ENCODE measurements around the gene KIF2C. TPM values are rescaled to one million over a fixed set of nuclear protein-coding genes. Genes with fewer than 3 reads are reported as not detected.

Gene KIF2C
- total RNA-seq, 3 donors from 2014 or later (not counting 1 experiment from before 2014, with no cell fraction given) = 0.59 to 1.3 (median 0.93) TPM

DNA sequence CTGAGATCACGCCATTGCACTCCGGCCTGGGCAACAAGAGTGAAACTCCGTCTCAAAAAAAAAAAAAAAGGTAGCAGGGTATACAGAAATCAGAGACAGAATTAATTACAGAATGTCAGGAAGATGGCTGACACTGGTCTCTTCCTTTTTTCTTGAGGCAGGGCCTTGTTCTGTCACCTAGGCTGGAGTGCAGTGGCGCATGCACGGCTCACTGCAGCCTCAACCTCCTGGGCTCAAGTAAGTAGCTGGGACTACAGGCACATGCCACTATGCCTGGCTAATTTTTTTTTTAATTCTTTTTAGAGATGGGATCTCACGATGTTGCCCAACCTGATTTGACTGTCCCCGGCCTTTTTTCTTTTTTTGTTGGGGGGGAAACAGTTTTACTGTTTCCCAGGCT lies 25.1 kb upstream of the KIF2C start:
- H3K9me3 ChIP-seq (ENCODE audit: control insufficient read depth, insufficient read depth, low read length) = no peaks in the 10 kb centered on the region
- Mint-ChIP-seq H3K27me3 (ENCODE audit: low read depth in 2 of 2) (peaks cover 0 to 5% of the 10 kb centered on the region in 2 donors), H3K36me3 (no peaks in the 10 kb centered on the region), H3K4me1 (peaks cover 26 to 30% of the 10 kb centered on the region in 2 donors), H3K4me3 (no peak overlapping the region), H3K27ac (peak overlapping the region in 1 of 2 donors; percentile 48), H3K9me3 (no peaks in the 10 kb centered on the region)
- peak in 1 of 3 donors; percentile 22 for ATAC-seq
- no peak for DNase-seq
- no peak overlapping the region for H3K27ac ChIP-seq (ENCODE audit: low read length)
- WGBS (ENCODE audit: insufficient coverage) = 74% methylated on average over 7 of the region's 7 CpGs
- H3K36me3 ChIP-seq (ENCODE audit: control insufficient read depth, insufficient read depth, low read length) = no peaks in the 10 kb centered on the region
- intact Hi-C loops (cut with micrococcal nuclease) = loop anchor here (2.0 kb wide), 1 partner anchor 16 kb away; the partner anchor contains the start of gene RNU5D-1
- TF ChIP-seq CTCF (IDR thresholded peaks at IDR 0.05) = no peak
- H3K4me3 ChIP-seq (ENCODE audit: low read length) = no peak overlapping the region
- H3K27me3 ChIP-seq (ENCODE audit: control insufficient read depth, insufficient read depth, low read length) = no peaks in the 10 kb centered on the region
- peaks cover 14% of the 10 kb centered on the region for H3K4me1 ChIP-seq (ENCODE audit: control insufficient read depth, insufficient read depth, low read length)

- Mint-ChIP-seq H3K36me3 (no peaks in the 10 kb centered on the region), H3K4me1 (peaks cover 26 to 30% of the 10 kb centered on the region in 2 donors), H3K27me3 (ENCODE audit: low read depth in 2 of 2) (peaks cover 0 to 5% of the 10 kb centered on the region in 2 donors), H3K4me3 (peak overlapping the region; percentile 64), H3K9me3 (no peaks in the 10 kb centered on the region), H3K27ac (peak overlapping the region; percentile 27 to 48)
- Histone ChIP-seq H3K9me3 (ENCODE audit: control insufficient read depth, insufficient read depth, low read length) (no peaks in the 10 kb centered on the region), H3K4me3 (ENCODE audit: low read length) (no peak overlapping the region), H3K36me3 (ENCODE audit: control insufficient read depth, insufficient read depth, low read length) (no peaks in the 10 kb centered on the region), H3K27me3 (ENCODE audit: control insufficient read depth, insufficient read depth, low read length) (no peaks in the 10 kb centered on the region), H3K27ac (ENCODE audit: low read length) (peak overlapping the region; percentile 15), H3K4me1 (ENCODE audit: control insufficient read depth, insufficient read depth, low read length) (peaks cover 14% of the 10 kb centered on the region)
- ATAC-seq = peak; percentile 92 to 98 (median 95)
- WGBS (ENCODE audit: insufficient coverage) = 2% methylated on average over 9 of the region's 9 CpGs
- DNase-seq = peak; percentile 53 to 90
- peak; percentile 90 for TF ChIP-seq CTCF (IDR thresholded peaks at IDR 0.05)
- intact Hi-C loops (cut with micrococcal nuclease) = loop anchor here (2.0 to 5.0 kb wide), 2 partner anchors 16 to 587 kb away; partner anchors contain the start of gene RNU5D-1
These were observed 24.6 kb upstream of the KIF2C start for GRCh38 chr1:44714944-44715571.

- Histone ChIP-seq H3K27me3 (ENCODE audit: control insufficient read depth, insufficient read depth, low read length) (no peaks in the 10 kb centered on the region), H3K4me1 (ENCODE audit: control insufficient read depth, insufficient read depth, low read length) (peaks cover 31% of the 10 kb centered on the region)
These were observed 22.5 kb upstream of the KIF2C start for GRCh38 chr1:44717156-44717555.

More at GRCh38 chr1:44717156-44717555, 22.5 kb upstream of the KIF2C start:
- Histone ChIP-seq H3K27ac (ENCODE audit: low read length) (no peak overlapping the region), H3K36me3 (ENCODE audit: control insufficient read depth, insufficient read depth, low read length) (no peaks in the 10 kb centered on the region), H3K4me3 (ENCODE audit: low read length) (no peak overlapping the region), H3K9me3 (ENCODE audit: control insufficient read depth, insufficient read depth, low read length) (no peaks in the 10 kb centered on the region)
- H3K36me3 Mint-ChIP-seq = no peaks in the 10 kb centered on the region
- peak overlapping the region; percentile 7 to 64 for H3K27ac Mint-ChIP-seq
- no peaks in the 10 kb centered on the region for H3K9me3 Mint-ChIP-seq
- intact Hi-C loops (cut with micrococcal nuclease) = loop anchor here (5.0 kb wide), 1 partner anchor 585 kb away; no protein-coding TSS in a partner anchor
- WGBS (ENCODE audit: insufficient coverage) = 97% methylated on average over 4 of the region's 4 CpGs
- DNase-seq (no peak), ATAC-seq (no peak)
- no peak for TF ChIP-seq CTCF (IDR thresholded peaks at IDR 0.05)
- peaks cover 47 to 49% of the 10 kb centered on the region in 2 donors for H3K4me1 Mint-ChIP-seq
- H3K27me3 Mint-ChIP-seq (ENCODE audit: low read depth in 2 of 2) = no peaks in the 10 kb centered on the region
- H3K4me3 Mint-ChIP-seq = no peak overlapping the region

Data from natural killer cell (primary cell).